Small intestine (tissue), 7 donors: Measurements from ENCODE around the gene ATM. TPM values are rescaled to one million over a fixed set of nuclear protein-coding genes. Genes with fewer than 3 reads are reported as not detected.

Experiments
- DNase-seq, 2 donors: peaks; one replicate each; pipeline versions ENCODE4 v3.0.0 to v3.0.0-alpha.2; 2013
- FAIRE-seq: peaks from 2 replicates; lab custom pipeline; 2012; peaks lifted over from hg19 to GRCh38; lab: Jason Lieb, UNC
- H3K27ac ChIP-seq, 3 donors: one replicate each; pipeline ENCODE4 v1.5.1; 2013; ENCODE audit warnings: low read length in 2 of 3, mild to moderate bottlenecking in 2 of 3, control low read depth in 1 of 3, inconsistent platforms in 1 of 3, low read depth in 1 of 3, moderate library complexity in 1 of 3
- H3K27me3 ChIP-seq, 3 donors: one replicate each; pipeline ENCODE4 v1.6.1; 2013; ENCODE audit warnings: low read length in 3 of 3, inconsistent platforms in 1 of 3; ENCODE audit not compliant: control insufficient read depth in 3 of 3, insufficient read depth in 3 of 3
- H3K36me3 ChIP-seq, 3 donors: one replicate each; pipeline ENCODE4 v1.6.1; 2013; ENCODE audit warnings: low read length in 3 of 3, inconsistent platforms in 1 of 3, low read depth in 1 of 3, mild to moderate bottlenecking in 1 of 3, moderate library complexity in 1 of 3; ENCODE audit not compliant: control insufficient read depth in 3 of 3, insufficient read depth in 2 of 3
- H3K4me1 ChIP-seq, 3 donors: one replicate each; pipeline ENCODE4 v1.6.1; 2013; ENCODE audit warnings: low read length in 2 of 3, inconsistent platforms in 1 of 3, low read depth in 1 of 3, mild to moderate bottlenecking in 1 of 3, moderate library complexity in 1 of 3; ENCODE audit not compliant: control insufficient read depth in 3 of 3, insufficient read depth in 2 of 3
- H3K4me3 ChIP-seq, 3 donors: one replicate each; pipeline ENCODE4 v1.5.1; 2013; ENCODE audit warnings: low read length in 3 of 3, control low read depth in 1 of 3, inconsistent platforms in 1 of 3, low read depth in 1 of 3, mild to moderate bottlenecking in 1 of 3, moderate library complexity in 1 of 3
- H3K9me3 ChIP-seq, 2 donors: one replicate each; pipeline ENCODE4 v1.6.1; 2013; ENCODE audit warnings: low read depth in 1 of 2, low read length in 1 of 2; ENCODE audit not compliant: control insufficient read depth in 2 of 2, insufficient read depth in 1 of 2
- WGBS, 3 donors: extraction: QIAGEN DNeasy Blood & Tissue Kit; methylation state at CpG; one replicate each; pipeline ENCODE4 v1.1.7; 2013; 5-methylcytosine and 5-hydroxymethylcytosine counted together
- polyA plus RNA-seq, 4 donors: library from polyadenylated mRNA; stranded (reverse) in 3 of 4; unstranded in 1 of 4; fragments of 200-250 nt in 3 of 4; fragments of 120-200 nt in 1 of 4; gene quantifications; one replicate each; pipeline versions ENCODE4 v1.2.1 to v1.2.3, GENCODE V29; 2013
- donor health status: healthy with polysubstance abuse.
- donor health status: control.
- donor health status: control.
- donor health status: Bipolar disorder and iron deficiency.
- donor health status: healthy.

ATM gene
- polyA plus RNA-seq, 4 donors = 5.9 to 34.5 (median 10.1) TPM

DNA sequence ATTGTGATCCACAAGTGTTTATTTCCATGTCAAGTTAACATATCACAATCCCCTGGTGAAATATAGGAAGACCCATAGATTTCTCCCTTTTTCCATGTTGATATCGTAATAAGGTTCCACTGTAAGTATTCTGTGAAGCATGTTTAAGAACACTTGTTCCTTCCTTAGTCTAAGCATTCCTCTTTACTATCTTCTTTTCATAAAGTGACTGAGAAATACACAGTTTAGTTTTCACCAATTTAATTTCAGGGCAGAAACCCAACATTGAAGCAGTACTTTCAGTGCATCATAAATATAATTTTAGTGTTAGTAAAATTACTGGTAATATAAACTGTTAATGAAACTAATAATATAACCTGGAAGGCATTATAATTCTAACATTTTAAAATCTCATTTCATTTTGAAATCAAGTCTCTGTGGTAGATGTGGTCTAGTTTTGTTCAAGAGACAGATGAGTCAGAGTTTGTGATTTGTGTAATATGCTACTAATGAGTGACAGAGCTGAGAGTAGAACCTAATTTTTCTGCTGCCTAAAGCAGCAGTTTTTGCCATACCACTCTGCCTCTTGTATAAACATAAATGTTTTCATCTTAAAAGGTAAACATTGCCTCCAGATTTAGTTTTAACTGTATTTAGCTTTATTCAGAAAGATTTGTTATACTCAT lies 79.4 kb downstream of the ATM start:
- WGBS, 3 donors = 92 to 97% (median 95%) methylated on average over 1 of the region's 1 CpG
- FAIRE-seq (no peak), DNase-seq (no peak)
- Histone ChIP-seq H3K9me3 (no peaks in the 10 kb centered on the region), H3K27me3 (no peaks in the 10 kb centered on the region), H3K36me3 (peaks cover 2 to 4% (median 3%) of the 10 kb centered on the region in 3 donors), H3K4me1 (no peaks in the 10 kb centered on the region), H3K4me3 (no peak overlapping the region), H3K27ac (no peak overlapping the region)

DNA sequence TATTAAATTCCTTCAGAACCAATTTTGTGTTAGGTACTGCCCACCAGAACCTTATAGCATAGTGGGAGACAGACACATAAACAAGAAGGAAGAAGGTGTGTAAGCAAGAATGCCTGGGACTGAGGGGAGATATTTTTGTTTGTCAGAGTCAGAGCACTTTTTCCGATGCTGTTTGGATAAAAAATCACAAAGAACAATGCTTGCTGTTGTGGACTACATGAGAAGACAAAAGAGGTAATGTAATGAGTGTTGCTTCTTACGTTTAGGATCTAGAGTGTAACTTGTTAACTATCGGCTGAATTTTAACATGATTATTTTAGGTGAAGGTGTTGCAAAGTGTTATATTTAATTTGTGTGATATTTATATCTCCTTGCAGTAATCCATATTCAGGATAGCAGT lies 84.9 kb downstream of the ATM start:
- Histone ChIP-seq H3K4me3 (no peak overlapping the region), H3K4me1 (no peaks in the 10 kb centered on the region), H3K27ac (no peak overlapping the region), H3K9me3 (no peaks in the 10 kb centered on the region), H3K36me3 (peaks cover 0 to 9% (median 0%) of the 10 kb centered on the region in 3 donors), H3K27me3 (no peaks in the 10 kb centered on the region)
- FAIRE-seq = no peak
- no peak for DNase-seq
- 88 to 89% (median 88%) methylated on average over 3 of the region's 3 CpGs for WGBS, 3 donors

DNA sequence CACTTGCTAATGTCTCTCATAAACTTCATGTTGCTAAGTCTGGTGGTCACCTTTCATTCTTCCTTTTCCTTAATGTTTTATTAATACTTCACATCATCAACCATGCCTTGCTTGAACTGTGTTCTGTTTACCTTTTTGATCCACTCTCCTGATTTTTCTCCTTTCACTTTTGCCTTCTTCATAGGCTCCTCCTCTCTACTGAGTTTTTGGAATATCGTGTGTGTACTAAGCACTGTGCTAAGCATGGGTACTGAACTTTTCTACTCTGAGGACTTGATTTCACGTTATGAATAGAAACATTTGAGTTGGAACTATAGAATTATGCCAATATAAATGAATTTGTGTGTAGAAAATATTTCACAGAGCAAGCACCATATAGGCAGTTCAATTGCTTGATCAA lies 90.6 kb downstream of the ATM start:
- no peaks in the 10 kb centered on the region for H3K9me3 ChIP-seq
- 55 to 67% (median 57%) methylated on average over 2 of the region's 2 CpGs for WGBS, 3 donors
- no peaks in the 10 kb centered on the region for H3K4me1 ChIP-seq
- H3K4me3 ChIP-seq = no peak overlapping the region
- H3K36me3 ChIP-seq = peaks cover 2 to 16% (median 4%) of the 10 kb centered on the region in 3 donors
- no peaks in the 10 kb centered on the region for H3K27me3 ChIP-seq
- FAIRE-seq (no peak), DNase-seq (peak; percentile 1)
- no peak overlapping the region for H3K27ac ChIP-seq

DNA sequence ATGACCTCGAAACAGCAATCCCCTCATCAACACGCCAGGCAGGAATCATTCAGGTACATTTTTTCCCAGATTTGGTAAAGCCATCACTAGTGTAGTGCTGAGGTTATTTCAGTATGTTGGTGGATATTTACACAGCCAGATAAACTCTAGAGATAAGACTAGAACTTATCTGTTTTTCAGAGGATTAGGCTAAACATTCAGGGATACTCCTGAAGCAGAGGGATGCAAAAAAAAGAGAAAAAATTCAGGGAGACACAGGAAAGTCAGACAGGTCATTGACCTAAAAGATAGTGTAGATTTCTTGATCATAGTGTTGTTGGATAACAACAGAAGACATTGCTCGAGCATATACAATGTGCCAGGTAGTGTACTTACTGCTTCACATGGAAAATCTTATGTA lies 93.2 kb downstream of the ATM start:
- H3K4me1 ChIP-seq = no peaks in the 10 kb centered on the region
- DNase-seq = no peak
- FAIRE-seq = no peak
- no peak overlapping the region for H3K4me3 ChIP-seq
- no peaks in the 10 kb centered on the region for H3K27me3 ChIP-seq
- H3K9me3 ChIP-seq = no peaks in the 10 kb centered on the region
- 93 to 98% (median 97%) methylated on average over 3 of the region's 3 CpGs for WGBS, 3 donors
- peaks cover 2 to 15% (median 4%) of the 10 kb centered on the region in 3 donors for H3K36me3 ChIP-seq
- H3K27ac ChIP-seq = no peak overlapping the region

DNA sequence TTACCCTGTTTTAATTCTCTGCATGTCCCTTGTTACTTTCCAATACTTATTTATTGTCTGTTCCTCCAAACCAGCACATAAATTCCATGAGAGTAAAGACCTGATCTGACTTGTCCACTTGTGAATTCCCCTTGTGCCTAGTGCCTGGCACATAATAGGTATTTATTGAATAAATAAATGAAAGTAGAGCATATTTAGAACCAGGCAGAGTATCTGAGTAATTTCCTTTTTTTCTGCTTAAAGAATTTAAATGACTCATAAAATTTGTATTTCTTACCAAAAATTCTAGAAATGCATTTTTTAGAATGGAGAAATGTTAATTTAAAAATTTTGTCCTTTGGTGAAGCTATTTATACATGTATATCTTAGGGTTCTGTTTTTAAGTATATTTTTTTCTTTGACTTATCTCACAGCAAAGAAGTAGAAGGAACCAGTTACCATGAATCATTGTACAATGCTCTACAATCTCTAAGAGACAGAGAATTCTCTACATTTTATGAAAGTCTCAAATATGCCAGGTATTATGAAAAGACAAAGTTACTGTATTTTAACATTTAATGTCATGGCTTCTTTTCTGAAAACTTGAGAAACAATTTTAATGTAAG lies 96.8 kb downstream of the ATM start:
- peaks cover 3 to 14% (median 6%) of the 10 kb centered on the region in 3 donors for H3K36me3 ChIP-seq
- no peaks in the 10 kb centered on the region for H3K27me3 ChIP-seq
- H3K27ac ChIP-seq = no peak overlapping the region
- H3K9me3 ChIP-seq = no peaks in the 10 kb centered on the region
- FAIRE-seq (no peak), DNase-seq (no peak)
- H3K4me1 ChIP-seq = no peaks in the 10 kb centered on the region
- no peak overlapping the region for H3K4me3 ChIP-seq

DNA sequence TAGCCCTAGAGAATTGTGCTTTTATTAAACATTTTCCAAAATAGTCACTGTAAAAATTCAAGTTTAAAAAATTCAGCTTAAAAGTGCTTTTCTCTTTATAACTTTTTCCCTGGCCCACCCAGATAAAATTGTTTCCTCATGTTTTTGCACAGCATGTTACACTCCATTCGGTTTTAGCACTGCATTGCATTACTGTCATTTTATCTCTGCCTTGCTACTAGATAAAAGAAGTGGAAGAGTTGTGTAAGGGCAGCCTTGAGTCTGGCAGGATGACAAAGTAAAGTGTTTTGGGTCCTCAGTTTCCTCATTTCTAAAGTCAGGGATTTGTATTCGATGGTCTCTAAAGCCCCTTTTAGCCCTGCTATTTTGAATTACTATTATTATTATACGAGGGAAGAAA lies 99.8 kb downstream of the ATM start:
- DNase-seq (no peak), FAIRE-seq (no peak)
- Histone ChIP-seq H3K27ac (no peak overlapping the region), H3K36me3 (peaks cover 4 to 11% (median 6%) of the 10 kb centered on the region in 3 donors), H3K9me3 (no peaks in the 10 kb centered on the region), H3K4me3 (no peak overlapping the region), H3K4me1 (no peaks in the 10 kb centered on the region), H3K27me3 (no peaks in the 10 kb centered on the region)
- WGBS, 3 donors = 86 to 88% (median 87%) methylated on average over 3 of the region's 3 CpGs

DNA sequence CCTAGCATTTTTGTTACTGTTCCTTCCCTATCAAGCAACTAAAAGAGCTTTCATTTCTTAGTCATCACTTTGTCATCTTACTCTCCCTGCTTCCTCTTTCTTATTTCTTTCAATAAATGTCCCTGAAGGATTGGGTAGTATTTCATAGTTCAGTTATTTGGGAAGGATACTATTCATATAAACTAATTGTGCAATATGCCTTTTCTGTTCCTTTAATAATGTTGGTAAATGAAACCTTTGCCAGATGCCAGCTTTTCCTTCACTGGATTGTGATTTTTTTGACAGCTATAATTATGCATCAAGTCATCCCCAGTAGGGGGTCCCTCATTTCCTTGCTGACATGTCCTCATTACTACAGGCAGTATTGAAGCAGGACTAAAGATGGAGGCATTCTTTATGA lies 101.7 kb downstream of the ATM start:
- no peak for DNase-seq
- Histone ChIP-seq H3K27ac (no peak overlapping the region), H3K9me3 (no peaks in the 10 kb centered on the region), H3K27me3 (no peaks in the 10 kb centered on the region), H3K4me3 (no peak overlapping the region), H3K4me1 (no peaks in the 10 kb centered on the region), H3K36me3 (peaks cover 3 to 14% (median 10%) of the 10 kb centered on the region in 3 donors)
- FAIRE-seq = no peak

DNA sequence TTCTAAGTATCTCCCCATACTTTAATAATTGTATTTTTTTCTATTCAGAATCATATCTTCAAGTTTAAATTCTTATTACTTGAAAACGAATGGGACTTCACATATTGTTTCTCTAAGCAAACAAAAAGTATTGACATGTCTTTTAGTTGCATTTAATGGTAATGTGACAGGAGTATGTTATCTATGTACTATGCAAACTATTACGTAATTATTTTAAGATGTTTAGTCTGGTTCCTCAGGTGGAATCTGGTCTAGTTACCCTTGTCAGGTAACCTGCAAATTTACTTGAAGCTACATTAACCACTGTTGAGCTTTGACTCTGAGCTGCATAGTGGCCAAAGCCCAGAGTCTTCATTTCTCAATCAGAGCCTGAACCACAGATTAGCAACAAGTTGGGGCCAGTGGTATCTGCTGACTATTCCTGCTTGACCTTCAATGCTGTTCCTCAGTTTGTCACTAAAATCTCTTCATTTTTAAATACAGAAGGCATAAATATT lies 110.6 kb downstream of the ATM start:
- no peaks in the 10 kb centered on the region for H3K4me1 ChIP-seq
- H3K4me3 ChIP-seq = no peak overlapping the region
- no peak for DNase-seq
- H3K27ac ChIP-seq = no peak overlapping the region
- FAIRE-seq = no peak
- peaks cover 4 to 16% (median 5%) of the 10 kb centered on the region in 3 donors for H3K36me3 ChIP-seq
- 81 to 92% (median 88%) methylated on average over 2 of the region's 2 CpGs for WGBS, 3 donors
- H3K9me3 ChIP-seq = no peaks in the 10 kb centered on the region
- no peaks in the 10 kb centered on the region for H3K27me3 ChIP-seq
